Common myeloid progenitor, CD34-positive (primary cell): Measurements from ENCODE around the gene PPP2R5E.

Experiments used
- CTCF ChIA-PET: fragments of 350-600 bp; sonication (Branson Sonifier 250); formaldehyde crosslinking; loops from one replicate; lab custom pipeline; 2021; ENCODE audit warnings: antibody characterized with exemption; lab: Charles Lee
- POLR2A ChIA-PET: fragments of 350-600 bp; sonication (Branson Sonifier 250); formaldehyde crosslinking; loops from one replicate; lab custom pipeline; 2021; ENCODE audit warnings: antibody characterized with exemption; lab: Charles Lee
- DNase-seq, 3 donors: peaks; one replicate each; pipeline versions ENCODE4 v3.0.0 to v3.0.0-alpha.2; 2013
- H3K27ac ChIP-seq, 2 experiments: 1 replicate in 1 of 2; 2 replicates in 1 of 2; pipeline ENCODE4 v1.7.0; 2013; ENCODE audit warnings: inconsistent platforms in 2 of 2, low read length in 2 of 2, mild to moderate bottlenecking in 2 of 2, low read depth in 1 of 2, moderate library complexity in 1 of 2; ENCODE audit not compliant: severe bottlenecking in 2 of 2, insufficient read depth in 1 of 2, poor library complexity in 1 of 2
- H3K27me3 ChIP-seq, 5 experiments: replicated peaks in 2 of 5; 1 replicate in 3 of 5; 2 replicates in 2 of 5; pipeline versions ENCODE4 v1.6.1 to v1.7.0; 2013; ENCODE audit warnings: low read length in 4 of 5, mild to moderate bottlenecking in 2 of 5, moderate library complexity in 2 of 5, inconsistent platforms in 1 of 5; ENCODE audit not compliant: insufficient read depth in 5 of 5, control insufficient read depth in 4 of 5
- H3K36me3 ChIP-seq, 4 experiments: 1 replicate in 2 of 4; 2 replicates in 2 of 4; pipeline versions ENCODE4 v1.6.1 to v1.7.0; 2013; ENCODE audit warnings: low read length in 3 of 4, control low read depth in 1 of 4, mild to moderate bottlenecking in 1 of 4; ENCODE audit not compliant: control insufficient read depth in 4 of 4, insufficient read depth in 4 of 4
- H3K4me1 ChIP-seq, 4 experiments: 1 replicate in 3 of 4; 2 replicates in 1 of 4; pipeline versions ENCODE4 v1.6.1 to v1.7.1; 2013; ENCODE audit warnings: low read length in 3 of 4, mild to moderate bottlenecking in 3 of 4, control low read depth in 1 of 4, inconsistent platforms in 1 of 4, moderate library complexity in 1 of 4; ENCODE audit not compliant: control insufficient read depth in 4 of 4, insufficient read depth in 4 of 4; ENCODE audit errors: control extremely low read depth in 1 of 4
- H3K4me3 ChIP-seq, 7 experiments: 1 replicate in 4 of 7; 2 replicates in 3 of 7; pipeline versions ENCODE4 v1.5.1 to v1.7.0; 2013; ENCODE audit warnings: mild to moderate bottlenecking in 7 of 7, low read length in 6 of 7, moderate library complexity in 6 of 7, inconsistent platforms in 2 of 7, low read depth in 2 of 7, control low read depth in 1 of 7; ENCODE audit not compliant: insufficient read depth in 4 of 7, control insufficient read depth in 1 of 7; ENCODE audit errors: extremely low read depth in 1 of 7
- H3K9me3 ChIP-seq, 5 experiments: 1 replicate in 4 of 5; 2 replicates in 1 of 5; pipeline versions ENCODE4 v1.6.1 to v1.7.1; 2013; ENCODE audit warnings: low read length in 4 of 5, mild to moderate bottlenecking in 2 of 5, inconsistent platforms in 1 of 5, low read depth in 1 of 5, moderate library complexity in 1 of 5; ENCODE audit not compliant: control insufficient read depth in 4 of 5, insufficient read depth in 2 of 5; ENCODE audit errors: control extremely low read depth in 1 of 5
- WGBS: methylation state at CpG from one replicate; pipeline ENCODE4 v1.1.5; 2013; ENCODE audit not compliant: insufficient coverage; 5-methylcytosine and 5-hydroxymethylcytosine counted together

PPP2R5E gene

GRCh38 chr14:63322897-63323573 is 220.1 kb downstream of the PPP2R5E start:
- H3K27ac ChIP-seq: no peak overlapping the region
- H3K36me3 ChIP-seq: no peaks in the 10 kb centered on the region
- CTCF ChIA-PET: interaction anchor here (1.2 kb wide), 1 partner anchor 9 kb away, joined by 4 read pairs; no protein-coding TSS in a partner anchor
- peaks cover 0 to 3% (median 0%) of the 10 kb centered on the region in 5 experiments for H3K27me3 ChIP-seq
- POLR2A ChIA-PET: no interaction called here
- 86% methylated on average over 6 of the region's 9 CpGs for WGBS
- H3K4me1 ChIP-seq: no peaks in the 10 kb centered on the region
- no peak for DNase-seq
- no peaks in the 10 kb centered on the region for H3K9me3 ChIP-seq
- no peak overlapping the region for H3K4me3 ChIP-seq

GRCh38 chr14:63322472-63322871 is 220.7 kb downstream of the PPP2R5E start:
- Histone ChIP-seq H3K36me3 (no peaks in the 10 kb centered on the region), H3K27ac (no peak overlapping the region), H3K27me3 (peaks cover 0 to 3% (median 0%) of the 10 kb centered on the region in 5 experiments), H3K4me1 (no peaks in the 10 kb centered on the region), H3K4me3 (no peak overlapping the region), H3K9me3 (no peaks in the 10 kb centered on the region)
- WGBS: no CpG with 5 or more reads among the region's 1 CpG
- DNase-seq: no peak
- ChIA-PET POLR2A (no interaction called here), CTCF (interaction anchor here (1.2 kb wide), 1 partner anchor 9 kb away, joined by 4 read pairs; no protein-coding TSS in a partner anchor)
